SJSA1 (cell line): Measurements from ENCODE around the gene RARA. TPM values are rescaled to one million over a fixed set of nuclear protein-coding genes. Genes with fewer than 3 reads are reported as not detected.
A peak's percentile ranks its signal among the peaks of the same experiment; 100 is the strongest.

Source experiments
- DNase-seq, 2 experiments: peaks; one replicate each; pipeline ENCODE4 v3.0.0-alpha.2; 2015 to 2020; ENCODE audit warnings: low spot score in 2 of 2, low read depth in 1 of 2
- H3K27ac ChIP-seq: fragments of 250-450 bp; sonication (Bioruptor Pico); 2 replicates; pipeline ENCODE4 v1.5.1; 2020; ENCODE audit warnings: mild to moderate bottlenecking, moderate library complexity
- H3K27me3 ChIP-seq: fragments of 250-450 bp; sonication (Bioruptor Pico); replicated peaks from 2 replicates; pipeline ENCODE4 v1.5.1; 2020; ENCODE audit warnings: mild to moderate bottlenecking, moderate library complexity
- H3K36me3 ChIP-seq: fragments of 250-450 bp; sonication (Bioruptor Pico); 2 replicates; pipeline ENCODE4 v1.5.1; 2020; ENCODE audit warnings: mild to moderate bottlenecking
- H3K4me1 ChIP-seq: fragments of 250-450 bp; sonication (Bioruptor Pico); replicated peaks from 2 replicates; pipeline ENCODE4 v1.6.1; 2021; ENCODE audit warnings: mild to moderate bottlenecking
- H3K4me3 ChIP-seq: fragments of 250-450 bp; sonication (Bioruptor Pico); 2 replicates; pipeline ENCODE4 v1.5.1; 2020; ENCODE audit warnings: mild to moderate bottlenecking
- H3K9me3 ChIP-seq: fragments of 250-450 bp; sonication (Bioruptor Pico); replicated peaks from 2 replicates; pipeline ENCODE4 v1.5.1; 2020; ENCODE audit warnings: mild to moderate bottlenecking
- total RNA-seq: library from RNA; depleted of rRNA; stranded (reverse); fragments of >200 nt; shearing (Covaris generic); gene quantifications from 2 replicates; pipeline ENCODE4 v1.2.3, GENCODE V29; 2014

The RARA gene
- total RNA-seq, 1 experiment from 2014 or later: 38.5 TPM

GRCh38 chr17:40315678-40316570 lies 6.9 kb downstream of the RARA start:
- no peaks in the 10 kb centered on the region for H3K27me3 ChIP-seq
- H3K36me3 ChIP-seq: peaks cover 19% of the 10 kb centered on the region
- peaks cover 2% of the 10 kb centered on the region; the same call in 1 of the 2 replicates for H3K9me3 ChIP-seq
- peaks cover 81% of the 10 kb centered on the region for H3K4me1 ChIP-seq
- peak overlapping the region; percentile 91 for H3K27ac ChIP-seq
- H3K4me3 ChIP-seq: no peak overlapping the region
- DNase-seq: no peak

GRCh38 chr17:40316571-40317344 lies 7.8 kb downstream of the RARA start:
- H3K27ac ChIP-seq: peak overlapping the region; percentile 91
- peak; percentile 78 to 87 for DNase-seq
- H3K4me3 ChIP-seq: peak overlapping the region; percentile 95

GRCh38 chr17:40317345-40317873 lies 8.4 kb downstream of the RARA start:
- H3K27ac ChIP-seq: peak overlapping the region; percentile 91
- H3K4me3 ChIP-seq: peak overlapping the region; percentile 95
- H3K9me3 ChIP-seq: peaks cover 2% of the 10 kb centered on the region; the same call in 1 of the 2 replicates
- H3K4me1 ChIP-seq: peaks cover 81% of the 10 kb centered on the region
- peaks cover 23% of the 10 kb centered on the region for H3K36me3 ChIP-seq
- no peaks in the 10 kb centered on the region for H3K27me3 ChIP-seq
- DNase-seq: peak; percentile 77 to 84

More at GRCh38 chr17:40316571-40317344, 7.8 kb downstream of the RARA start:
- H3K27me3 ChIP-seq: no peaks in the 10 kb centered on the region
- peaks cover 2% of the 10 kb centered on the region; the same call in 1 of the 2 replicates for H3K9me3 ChIP-seq
- peaks cover 81% of the 10 kb centered on the region for H3K4me1 ChIP-seq
- peaks cover 23% of the 10 kb centered on the region for H3K36me3 ChIP-seq

GRCh38 chr17:40317880-40318829 lies 9.2 kb downstream of the RARA start:
- Histone ChIP-seq H3K4me3 (peak overlapping the region; percentile 95), H3K27ac (peak overlapping the region; percentile 91), H3K27me3 (no peaks in the 10 kb centered on the region)

GRCh38 chr17:40318830-40319391 lies 9.9 kb downstream of the RARA start:
- Histone ChIP-seq H3K4me1 (peaks cover 81% of the 10 kb centered on the region), H3K9me3 (peaks cover 2% of the 10 kb centered on the region; the same call in 1 of the 2 replicates), H3K36me3 (peaks cover 23% of the 10 kb centered on the region), H3K27ac (peak overlapping the region; percentile 91), H3K27me3 (no peaks in the 10 kb centered on the region), H3K4me3 (peak overlapping the region; percentile 95)
- DNase-seq: no peak

More at GRCh38 chr17:40317880-40318829, 9.2 kb downstream of the RARA start:
- peaks cover 81% of the 10 kb centered on the region for H3K4me1 ChIP-seq
- peaks cover 23% of the 10 kb centered on the region for H3K36me3 ChIP-seq
- H3K9me3 ChIP-seq: peaks cover 2% of the 10 kb centered on the region; the same call in 1 of the 2 replicates
- peak; percentile 95 to 96 for DNase-seq

- Histone ChIP-seq H3K9me3 (peaks cover 2% of the 10 kb centered on the region; the same call in 1 of the 2 replicates), H3K27me3 (no peaks in the 10 kb centered on the region), H3K27ac (peak overlapping the region; percentile 83), H3K36me3 (peaks cover 30% of the 10 kb centered on the region), H3K4me3 (peak overlapping the region; percentile 95), H3K4me1 (peaks cover 81% of the 10 kb centered on the region)
- DNase-seq: peak in 1 of 2 experiments; percentile 45
Observed at GRCh38 chr17:40319651-40320540, 10.9 kb downstream of the RARA start.

- H3K4me3 ChIP-seq: peak overlapping the region; percentile 95
- peak overlapping the region; percentile 98 for H3K27ac ChIP-seq
- H3K36me3 ChIP-seq: peaks cover 36% of the 10 kb centered on the region
- peak; percentile 94 to 98 for DNase-seq
- peaks cover 2% of the 10 kb centered on the region; the same call in 1 of the 2 replicates for H3K9me3 ChIP-seq
- H3K27me3 ChIP-seq: no peaks in the 10 kb centered on the region
- peaks cover 80% of the 10 kb centered on the region for H3K4me1 ChIP-seq
Observed at GRCh38 chr17:40320756-40321523, 12.0 kb downstream of the RARA start.

GRCh38 chr17:40321524-40321929 lies 12.5 kb downstream of the RARA start:
- Histone ChIP-seq H3K27ac (peak overlapping the region; percentile 98), H3K4me3 (peak overlapping the region; percentile 36), H3K36me3 (peaks cover 42% of the 10 kb centered on the region), H3K4me1 (peaks cover 80% of the 10 kb centered on the region), H3K9me3 (peaks cover 2% of the 10 kb centered on the region; the same call in 1 of the 2 replicates), H3K27me3 (no peaks in the 10 kb centered on the region)
- no peak for DNase-seq

- Histone ChIP-seq H3K4me1 (peaks cover 80% of the 10 kb centered on the region), H3K9me3 (peaks cover 2% of the 10 kb centered on the region; the same call in 1 of the 2 replicates), H3K27me3 (no peaks in the 10 kb centered on the region), H3K27ac (peak overlapping the region; percentile 98), H3K36me3 (peaks cover 45% of the 10 kb centered on the region), H3K4me3 (peak overlapping the region; percentile 36)
- DNase-seq: no peak
Observed at GRCh38 chr17:40321961-40322357, 13.0 kb downstream of the RARA start.

GRCh38 chr17:40322358-40323315 lies 13.7 kb downstream of the RARA start:
- peak; percentile 98 to 100 for DNase-seq
- Histone ChIP-seq H3K36me3 (peaks cover 50% of the 10 kb centered on the region), H3K27me3 (no peaks in the 10 kb centered on the region), H3K4me3 (peak overlapping the region; percentile 36), H3K4me1 (peaks cover 80% of the 10 kb centered on the region), H3K27ac (peak overlapping the region; percentile 98), H3K9me3 (peaks cover 2% of the 10 kb centered on the region; the same call in 1 of the 2 replicates)
